Activated gamma-delta T cell treated with anti-CD3 and anti-CD28 coated beads, Interleukin-2, amount 50 U/mL, for 16 hours (primary cell): ENCODE results near the gene RETREG1.
"Not testable (repeated sequence)": the region's sequence is repeated elsewhere in the genome, so short reads cannot be mapped to it uniquely, and the experiment has no call there.

Source experiments
- DNase-seq: peaks from one replicate; pipeline ENCODE4 v3.0.0-alpha.2; 2020; ENCODE audit warnings: low read depth

RETREG1 gene, protein sequence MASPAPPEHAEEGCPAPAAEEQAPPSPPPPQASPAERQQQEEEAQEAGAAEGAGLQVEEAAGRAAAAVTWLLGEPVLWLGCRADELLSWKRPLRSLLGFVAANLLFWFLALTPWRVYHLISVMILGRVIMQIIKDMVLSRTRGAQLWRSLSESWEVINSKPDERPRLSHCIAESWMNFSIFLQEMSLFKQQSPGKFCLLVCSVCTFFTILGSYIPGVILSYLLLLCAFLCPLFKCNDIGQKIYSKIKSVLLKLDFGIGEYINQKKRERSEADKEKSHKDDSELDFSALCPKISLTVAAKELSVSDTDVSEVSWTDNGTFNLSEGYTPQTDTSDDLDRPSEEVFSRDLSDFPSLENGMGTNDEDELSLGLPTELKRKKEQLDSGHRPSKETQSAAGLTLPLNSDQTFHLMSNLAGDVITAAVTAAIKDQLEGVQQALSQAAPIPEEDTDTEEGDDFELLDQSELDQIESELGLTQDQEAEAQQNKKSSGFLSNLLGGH

GRCh38 chr5:16616536-16617273 lies at the start of gene RETREG1:
Gene RETREG1, minus strand, starts transcription at chr5:16616997. Its CDS starts 26 bp downstream, at chr5:16616971.
- DNase-seq = peak; percentile 60

DNA sequence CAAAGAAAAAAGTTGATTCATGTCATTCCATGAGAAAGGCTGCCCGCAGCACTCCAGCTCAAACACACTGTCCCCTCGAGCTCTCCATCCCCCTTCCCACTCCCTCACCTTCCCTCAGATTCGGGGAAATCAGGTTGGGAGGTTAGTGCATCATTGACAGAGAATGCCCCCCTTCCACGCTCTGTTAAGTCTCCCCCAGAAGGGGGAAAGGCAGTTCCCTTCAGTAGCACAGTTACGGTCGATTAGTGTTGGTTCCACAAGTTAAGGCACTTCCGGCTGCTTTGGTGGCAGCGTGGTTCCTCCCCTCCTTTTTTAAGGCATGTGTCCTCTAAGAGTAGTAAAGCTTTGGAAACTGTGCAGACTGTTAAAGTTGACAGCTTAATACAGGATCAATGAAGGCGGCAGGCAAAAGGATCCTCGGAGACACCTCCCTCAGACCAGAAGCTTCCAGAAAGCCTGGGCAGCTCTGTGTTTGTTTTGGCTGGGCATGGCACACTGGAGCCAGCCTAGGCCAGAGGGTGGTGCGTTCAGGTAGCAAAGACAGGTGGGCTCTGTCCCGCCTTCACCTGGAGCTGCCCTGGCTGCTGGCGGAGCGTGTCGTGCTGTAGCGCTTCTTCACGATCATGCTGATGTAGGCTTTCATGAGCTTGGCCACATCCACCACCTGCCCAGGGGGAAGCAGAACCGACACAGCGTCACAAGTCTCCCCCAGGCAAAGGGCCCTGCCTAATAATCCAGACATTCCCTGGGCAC lies 49.5 kb upstream of the RETREG1 start:
- no peak for DNase-seq

DNA sequence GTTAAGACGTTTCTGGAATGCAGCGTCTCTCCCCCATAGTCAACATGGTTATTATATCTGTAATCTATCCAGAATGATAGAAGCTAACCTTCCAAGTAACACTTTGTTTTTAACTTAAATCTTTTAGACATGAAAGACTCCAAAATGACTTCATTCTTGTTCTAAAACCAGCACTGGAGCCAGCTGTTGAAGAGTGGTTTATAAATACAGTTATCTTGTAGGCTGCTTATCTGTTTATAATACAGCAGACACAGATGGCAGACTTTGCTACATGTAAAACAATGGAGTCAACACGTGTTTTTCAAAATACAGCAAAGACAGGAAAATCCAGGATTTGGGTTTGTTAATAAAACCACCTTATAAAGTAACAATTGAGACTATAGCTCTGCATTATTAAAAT lies 48.8 kb upstream of the RETREG1 start:
- DNase-seq = no peak

- no peak for DNase-seq
These were observed 47.6 kb upstream of the RETREG1 start for GRCh38 chr5:16664368-16664767.

DNA sequence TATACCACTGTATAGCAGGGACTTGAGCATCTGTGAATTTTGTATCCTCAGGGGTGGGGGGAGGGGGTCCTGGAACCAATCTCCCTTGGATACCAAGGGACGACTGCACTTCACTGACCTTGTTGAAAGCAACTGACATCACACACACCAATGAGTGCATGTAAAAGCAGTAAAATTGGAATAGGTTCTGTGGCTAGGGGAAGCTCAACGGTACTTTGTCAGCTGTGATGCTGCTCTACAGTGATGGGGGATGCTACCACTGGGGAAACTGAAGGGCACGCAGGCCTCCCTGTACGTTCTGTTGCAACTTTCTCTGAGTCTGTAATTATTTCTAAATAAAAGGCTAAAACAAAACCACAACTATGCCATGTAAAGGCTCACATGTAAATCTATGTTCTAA lies 47.0 kb upstream of the RETREG1 start:
- no peak for DNase-seq

DNA sequence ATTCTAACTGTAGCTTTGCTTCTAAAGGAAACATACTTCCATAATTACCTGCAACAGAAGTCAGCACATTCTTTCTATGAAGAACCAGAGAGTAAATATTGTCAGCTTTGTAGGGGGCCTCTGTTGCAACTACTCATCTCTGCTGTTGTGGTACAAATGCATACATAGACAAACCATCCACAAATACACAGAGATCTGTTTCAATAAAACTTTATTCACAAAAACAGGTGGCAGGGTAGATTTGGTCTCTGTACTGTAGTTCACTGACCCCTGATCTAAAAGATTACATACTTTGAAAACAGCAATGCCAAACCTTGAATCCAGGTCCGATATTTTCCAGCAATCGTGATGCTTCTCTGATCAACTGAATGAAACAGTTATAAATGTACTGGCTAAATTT lies 44.9 kb upstream of the RETREG1 start:
- DNase-seq = no peak

DNA sequence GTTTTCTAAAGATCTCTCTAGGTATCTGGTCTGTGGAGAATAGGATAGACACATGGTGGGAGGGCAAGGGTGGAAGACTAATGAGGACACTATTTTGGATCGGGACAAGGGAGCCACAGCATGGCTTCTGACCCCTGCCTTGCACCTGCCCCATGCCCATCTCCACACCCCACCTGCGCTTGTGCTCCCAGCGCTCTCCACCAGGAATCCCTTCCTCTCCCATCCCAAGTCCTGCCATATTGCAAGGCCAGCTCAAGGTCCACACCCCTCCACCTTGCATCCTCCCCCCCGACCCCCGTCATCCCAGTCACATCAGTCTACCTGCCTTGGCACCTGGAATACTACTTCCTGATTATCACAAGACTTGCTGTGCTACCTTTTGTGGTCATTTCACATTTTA lies 44.2 kb upstream of the RETREG1 start:
- DNase-seq = no peak

DNA sequence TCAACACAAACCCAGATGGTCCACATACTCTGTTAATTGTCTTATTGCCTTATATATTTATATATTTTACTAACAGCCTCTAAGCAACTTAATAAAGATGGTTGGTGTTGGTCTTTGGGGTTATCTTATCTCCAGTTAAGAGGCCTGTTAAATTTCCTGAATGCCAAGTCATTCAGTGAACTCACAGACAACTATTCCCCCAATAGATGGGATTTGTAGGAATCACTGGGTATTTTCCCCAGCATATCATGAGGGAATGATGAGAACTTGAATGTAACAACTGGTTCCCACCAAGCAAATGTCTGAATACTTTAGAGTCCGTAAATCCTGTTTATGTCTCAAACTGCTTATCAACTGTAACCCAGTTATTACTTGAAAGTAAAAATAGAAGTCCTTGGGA lies 42.7 kb upstream of the RETREG1 start:
- DNase-seq = no peak

- no peak for DNase-seq
These were observed 39.9 kb upstream of the RETREG1 start for GRCh38 chr5:16656561-16657191.

- DNase-seq = no peak
These were observed 38.0 kb upstream of the RETREG1 start for GRCh38 chr5:16654647-16655334.

- not testable (repeated sequence) for DNase-seq
These were observed 31.9 kb upstream of the RETREG1 start for GRCh38 chr5:16648739-16649138.

DNA sequence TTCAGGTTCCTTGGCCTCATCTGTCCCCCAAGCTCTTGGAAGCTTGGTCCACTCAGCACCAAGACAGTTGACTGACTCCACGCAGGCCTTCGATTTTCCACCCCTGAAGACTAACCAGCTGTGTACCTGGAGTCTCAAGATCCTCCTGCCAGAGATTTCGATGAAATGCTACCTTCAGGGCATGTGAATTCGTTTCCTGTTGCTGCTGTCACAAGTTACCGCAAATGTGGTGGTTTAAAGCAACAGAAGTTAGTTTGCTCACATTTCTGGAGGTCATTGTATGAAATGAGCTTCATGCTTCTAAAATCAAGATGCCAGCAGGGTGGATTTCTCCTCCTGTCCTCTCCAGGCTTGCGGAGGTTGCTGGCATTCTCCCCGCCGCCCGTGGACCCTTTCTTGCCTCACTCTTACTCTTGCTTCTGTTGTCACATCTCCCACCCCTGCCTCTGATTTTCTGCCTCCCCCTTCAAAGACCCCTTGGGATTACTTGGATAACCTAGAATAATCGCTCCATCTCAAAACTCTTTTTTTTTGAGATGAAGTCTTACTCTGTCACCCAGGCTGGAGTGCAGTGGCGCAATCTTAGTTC lies 27.6 kb upstream of the RETREG1 start:
- no peak for DNase-seq

DNA sequence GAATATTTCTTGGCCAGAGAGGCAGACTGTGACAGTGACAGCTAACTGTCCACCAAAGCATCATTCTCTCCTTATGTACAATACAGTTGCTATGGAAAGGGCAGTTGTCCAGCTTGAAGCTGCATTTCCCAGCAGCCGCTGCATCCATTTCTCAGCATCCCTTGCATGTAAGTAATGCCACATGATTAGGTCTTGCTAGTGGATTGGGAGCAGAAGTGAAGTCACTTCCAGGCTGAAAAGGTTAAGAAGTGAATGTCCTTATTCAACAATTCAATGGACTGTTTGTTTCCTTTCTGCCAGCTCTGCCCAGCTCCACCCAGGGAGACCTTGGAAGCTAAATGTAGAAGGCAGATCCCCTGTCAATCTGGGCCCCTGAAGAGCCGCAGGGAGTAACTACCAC lies 26.1 kb upstream of the RETREG1 start:
- no peak for DNase-seq

- no peak for DNase-seq
These were observed 22.4 kb upstream of the RETREG1 start for GRCh38 chr5:16639206-16639605.

DNA sequence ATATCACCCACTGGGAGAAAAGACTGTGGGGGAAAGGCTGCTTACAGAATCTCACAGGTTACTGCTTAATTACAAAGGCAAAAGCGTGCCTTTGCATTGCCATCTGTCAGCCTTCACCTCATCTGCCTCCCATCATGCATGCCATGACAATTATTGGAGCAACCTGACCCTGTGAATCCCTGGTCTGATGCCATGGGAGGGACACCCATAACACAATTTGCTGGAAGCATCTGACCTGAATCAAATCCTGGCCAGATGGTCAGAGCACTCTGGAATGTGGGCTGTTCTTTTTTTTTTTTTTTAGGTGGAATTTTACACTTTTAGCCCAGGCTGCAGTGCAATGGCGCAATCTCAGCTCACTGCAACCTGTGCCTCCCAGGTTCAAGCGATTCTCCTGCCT lies 11.6 kb upstream of the RETREG1 start:
- no peak for DNase-seq

- no peak for DNase-seq
These were observed 10.0 kb upstream of the RETREG1 start for GRCh38 chr5:16626696-16627264.

- no peak for DNase-seq
These were observed 8.3 kb upstream of the RETREG1 start for GRCh38 chr5:16625096-16625495.

GRCh38 chr5:16619136-16619535 lies 2.3 kb upstream of the RETREG1 start:
- DNase-seq = no peak

DNA sequence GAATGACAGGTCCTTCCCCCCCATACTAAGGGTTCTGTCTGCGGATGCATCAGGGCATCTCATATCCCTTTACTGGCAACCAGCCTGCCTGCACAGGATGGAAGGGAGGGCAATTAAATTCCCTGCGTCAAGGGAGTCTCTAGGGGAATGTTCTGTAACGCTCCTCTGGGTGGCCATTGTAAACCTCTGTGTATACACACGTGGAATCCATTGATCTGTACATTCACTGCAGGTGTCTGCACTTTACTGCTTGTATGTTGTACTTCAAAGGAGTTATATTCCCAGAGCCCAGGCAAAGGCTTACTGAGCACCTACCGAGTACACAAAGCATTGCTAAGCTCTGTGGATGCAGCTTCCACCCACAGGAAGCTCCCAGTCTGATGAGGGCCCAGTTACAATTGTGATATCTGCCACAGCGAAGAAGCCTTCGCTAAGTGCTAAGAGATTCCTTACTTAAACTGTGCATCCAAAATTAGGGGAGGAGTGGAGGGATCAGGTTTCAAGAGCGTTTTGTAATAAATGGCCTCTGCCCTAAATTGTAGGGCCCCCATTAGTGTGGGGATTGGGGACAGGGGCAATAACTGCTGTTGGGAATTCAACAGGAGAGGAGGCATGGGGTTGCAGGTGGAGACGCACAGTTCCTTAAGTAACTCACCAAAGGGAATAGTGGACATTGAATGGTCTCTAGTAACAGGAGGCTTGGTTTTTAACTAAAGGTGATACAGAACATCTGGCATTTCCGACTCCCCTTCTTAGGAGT lies 1.5 kb upstream of the RETREG1 start:
- no peak for DNase-seq
